GM21423 (cell line): ENCODE measurements around the gene ACSM6.
"Not testable (repeated sequence)": the region's sequence is repeated elsewhere in the genome, so short reads cannot be mapped to it uniquely, and the experiment has no call there.

Experiments used
- ATAC-seq: cut with Tn5 transposase; IDR thresholded peaks from one replicate; pipeline ENCODE4 v1.9.1; 2021; ENCODE audit warnings: mild to moderate bottlenecking, moderate library complexity; ENCODE audit not compliant: unreplicated experiment

ACSM6 gene, protein sequence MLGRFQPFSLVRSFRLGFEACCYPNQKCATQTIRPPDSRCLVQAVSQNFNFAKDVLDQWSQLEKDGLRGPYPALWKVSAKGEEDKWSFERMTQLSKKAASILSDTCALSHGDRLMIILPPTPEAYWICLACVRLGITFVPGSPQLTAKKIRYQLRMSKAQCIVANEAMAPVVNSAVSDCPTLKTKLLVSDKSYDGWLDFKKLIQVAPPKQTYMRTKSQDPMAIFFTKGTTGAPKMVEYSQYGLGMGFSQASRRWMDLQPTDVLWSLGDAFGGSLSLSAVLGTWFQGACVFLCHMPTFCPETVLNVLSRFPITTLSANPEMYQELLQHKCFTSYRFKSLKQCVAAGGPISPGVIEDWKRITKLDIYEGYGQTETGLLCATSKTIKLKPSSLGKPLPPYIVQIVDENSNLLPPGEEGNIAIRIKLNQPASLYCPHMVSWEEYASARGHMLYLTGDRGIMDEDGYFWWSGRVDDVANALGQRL

DNA sequence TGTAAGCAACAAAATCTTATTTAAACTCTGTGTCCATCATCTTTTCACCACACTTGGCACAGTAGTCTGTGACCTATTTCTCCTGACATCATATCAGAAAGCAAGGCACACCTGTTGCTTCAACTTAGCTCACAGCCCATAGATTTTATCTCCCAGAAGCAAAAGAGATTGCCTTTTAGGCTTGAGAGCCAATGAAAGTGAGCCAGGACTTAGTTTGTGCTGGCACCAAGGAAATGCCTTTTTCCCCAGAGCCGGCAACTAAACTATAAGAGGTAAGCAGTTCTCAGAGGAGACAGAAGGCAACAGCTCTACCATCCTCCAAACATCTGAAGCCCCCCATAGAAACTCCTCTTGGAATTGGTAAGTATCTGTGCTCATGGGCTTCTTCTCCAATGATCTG, at the start of gene ACSM6:
TSS of gene ACSM6 (plus strand) at position 295 of the 400 bp plus-strand sequence. CDS start 248 bp downstream, outside the sequence.
- ATAC-seq = no peak

DNA sequence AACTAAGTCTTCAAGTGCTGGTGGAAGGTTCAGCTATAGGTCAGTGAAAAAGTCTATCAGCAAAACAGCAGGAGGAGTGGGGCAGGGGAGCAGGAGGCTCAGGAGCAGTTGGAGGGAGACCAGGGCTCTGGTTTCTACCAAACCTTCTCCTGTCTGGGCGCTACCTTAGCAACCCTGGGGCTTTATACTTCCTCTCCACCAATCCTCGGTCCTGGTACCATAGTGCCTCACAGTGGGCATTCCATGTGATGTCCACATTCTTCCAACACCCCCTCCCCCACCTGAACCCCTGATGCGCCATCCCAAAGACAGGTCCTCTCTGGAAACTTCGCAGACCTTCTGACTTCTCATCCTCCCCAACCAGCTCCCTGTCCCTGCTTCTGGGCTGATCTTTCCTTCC, 25.3 kb upstream of the ACSM6 start:
- no peak for ATAC-seq

- no peak for ATAC-seq
These were observed 24.5 kb upstream of the ACSM6 start for GRCh38 chr10:95169522-95169921.

GRCh38 chr10:95170790-95171189, 23.2 kb upstream of the ACSM6 start:
- ATAC-seq = no peak

GRCh38 chr10:95171336-95171735, 22.7 kb upstream of the ACSM6 start:
- ATAC-seq = no peak

- ATAC-seq = no peak
These were observed 21.2 kb upstream of the ACSM6 start for GRCh38 chr10:95172851-95173250.

DNA sequence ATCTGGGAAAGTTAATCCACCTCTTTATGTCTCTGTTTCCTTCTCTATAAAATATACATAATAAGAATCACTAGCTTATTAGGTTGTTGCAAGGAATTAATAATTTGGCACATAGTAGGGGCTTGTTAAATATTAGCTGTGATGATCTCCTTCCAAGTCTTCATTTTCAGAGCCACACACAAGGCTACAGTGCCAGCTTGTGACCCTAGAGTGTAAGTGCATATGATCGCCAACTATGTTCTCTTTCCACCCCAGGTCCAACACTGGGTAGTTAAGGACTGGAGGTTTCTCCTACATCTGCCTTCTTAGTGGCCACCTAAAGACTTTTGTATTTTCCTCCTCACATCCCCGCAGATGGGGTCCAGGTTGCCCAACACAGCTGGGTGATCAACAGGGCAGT, 17.9 kb upstream of the ACSM6 start:
- ATAC-seq = no peak

- ATAC-seq = no peak
These were observed 16.6 kb upstream of the ACSM6 start for GRCh38 chr10:95177429-95177828.

DNA sequence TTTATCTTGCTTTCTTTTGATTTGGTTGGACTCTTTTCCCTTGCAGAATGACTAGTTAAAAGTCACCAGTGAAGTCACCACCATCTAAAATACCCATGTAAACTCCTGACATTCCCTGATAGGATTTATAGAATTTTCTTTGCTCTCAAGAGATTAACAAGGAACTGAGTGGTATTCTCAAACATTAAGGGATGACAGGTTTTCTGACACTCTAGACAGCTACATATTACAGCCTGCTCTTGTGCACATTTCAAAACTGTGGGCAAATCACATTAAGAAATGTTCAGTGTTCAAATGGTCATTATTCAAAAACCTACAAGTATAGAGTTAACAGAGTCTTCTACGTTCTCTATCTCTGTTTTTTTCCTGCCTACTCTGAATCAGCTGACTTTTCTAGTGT, 15.8 kb upstream of the ACSM6 start:
- ATAC-seq = no peak

GRCh38 chr10:95178797-95179196, 15.2 kb upstream of the ACSM6 start:
- no peak for ATAC-seq

DNA sequence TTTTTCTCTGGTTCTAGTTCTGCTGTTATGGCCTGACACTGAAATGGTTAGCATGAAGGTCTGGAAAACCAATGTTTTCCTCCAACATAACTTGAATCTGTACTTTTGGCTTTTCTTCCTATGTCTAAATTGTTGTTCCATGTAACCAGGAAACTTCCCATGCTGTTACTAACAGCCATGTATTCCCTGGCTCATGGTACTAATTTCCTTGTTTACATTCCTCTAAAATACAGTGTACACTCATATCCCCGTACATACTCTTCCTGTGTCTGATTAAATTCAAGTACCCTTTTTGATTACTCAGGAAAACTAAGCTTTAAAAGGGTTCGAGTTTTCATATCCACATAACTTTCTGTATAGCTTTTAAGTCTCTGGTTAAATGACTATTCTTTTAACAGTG, 12.3 kb upstream of the ACSM6 start:
- ATAC-seq = no peak

DNA sequence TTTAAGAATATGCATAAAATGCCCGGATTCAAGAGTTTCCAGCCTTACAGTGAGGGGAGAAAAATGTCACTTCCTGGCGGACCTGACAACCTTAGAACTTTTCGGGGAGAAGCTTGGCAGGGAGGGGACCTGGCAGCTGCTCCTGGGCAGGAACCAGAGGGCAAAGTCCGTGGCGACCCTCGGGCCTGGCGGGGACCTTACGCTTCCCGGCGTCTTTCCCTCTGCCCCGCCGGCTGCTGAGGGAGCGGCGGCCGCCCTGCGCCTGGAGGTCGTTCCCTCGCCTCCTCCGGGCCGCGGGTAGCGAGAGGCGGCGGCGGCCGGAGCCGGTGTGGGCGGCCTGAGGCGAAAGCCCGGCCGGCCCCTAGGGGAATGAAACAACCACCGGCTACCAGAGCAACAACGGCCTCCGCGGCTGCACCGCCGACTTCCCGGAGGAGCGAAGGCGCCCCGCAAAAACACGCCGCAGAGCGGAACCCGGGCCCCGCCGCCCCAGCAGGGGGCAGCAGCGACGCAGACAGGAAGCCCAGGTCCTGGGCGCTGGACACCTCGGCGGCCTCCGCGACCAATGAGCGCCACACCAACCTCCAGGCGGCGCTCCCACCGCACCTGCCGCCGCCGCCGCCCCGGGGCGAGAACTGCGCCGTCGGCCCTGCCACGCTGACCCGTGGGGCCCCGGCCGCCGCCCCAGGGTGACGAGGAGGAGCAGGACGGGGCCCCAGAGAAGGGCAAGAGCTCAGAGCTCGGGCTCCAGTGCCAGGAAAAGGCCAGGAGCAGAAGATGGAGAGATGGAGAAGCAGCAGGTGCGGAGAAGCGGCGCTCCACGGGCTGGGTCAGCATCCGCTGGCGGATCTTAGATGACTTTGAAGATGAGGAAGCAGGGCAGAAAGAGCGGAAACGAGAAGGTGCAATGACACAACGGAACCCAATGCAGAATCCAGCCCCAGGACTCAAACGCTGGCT, 10.5 kb upstream of the ACSM6 start:
- peak; percentile 99 for ATAC-seq

DNA sequence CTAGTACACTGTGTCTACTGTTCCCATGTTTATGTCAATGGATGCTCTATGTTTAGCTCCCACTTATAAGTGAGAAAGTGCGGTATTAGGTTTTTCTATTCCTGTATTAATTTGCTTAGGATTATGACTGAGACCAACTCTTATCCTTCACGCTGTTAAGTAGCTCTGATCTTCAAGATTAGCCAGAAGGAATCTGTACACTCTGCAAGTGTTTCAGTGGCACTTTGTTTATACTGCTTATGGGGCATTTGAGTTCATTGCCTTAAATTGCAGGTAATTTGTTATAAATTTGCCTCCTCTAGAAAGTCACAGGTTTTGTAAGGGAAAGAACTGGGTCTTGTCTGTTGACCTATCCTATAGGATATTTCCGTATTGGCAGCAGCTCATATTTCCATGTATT, 6.4 kb upstream of the ACSM6 start:
- no peak for ATAC-seq

- no peak for ATAC-seq
These were observed 5.4 kb upstream of the ACSM6 start for GRCh38 chr10:95188593-95188992.

DNA sequence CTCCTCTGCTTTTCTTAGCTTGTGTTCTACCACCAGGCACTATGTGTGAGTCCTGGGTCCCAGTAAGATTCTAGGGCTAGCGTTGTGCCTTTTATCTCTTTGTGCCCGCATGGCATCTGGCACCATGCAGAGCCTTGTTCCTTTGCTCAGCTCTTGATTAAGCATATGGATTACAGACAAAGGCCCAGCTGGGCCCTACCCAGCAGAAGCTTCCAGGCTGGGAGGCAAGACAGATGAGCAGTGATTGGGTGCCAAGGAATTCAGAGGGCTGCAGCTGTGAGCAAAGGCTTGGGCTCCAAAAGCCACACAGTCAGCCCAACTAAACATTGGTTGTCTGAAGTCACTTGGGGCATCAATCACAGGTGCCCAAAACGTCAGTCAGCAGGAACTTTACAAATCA, 2.0 kb downstream of the ACSM6 start:
- ATAC-seq = no peak

GRCh38 chr10:95201736-95202135, 7.7 kb downstream of the ACSM6 start:
- ATAC-seq = no peak

GRCh38 chr10:95202865-95203264, 8.8 kb downstream of the ACSM6 start:
- ATAC-seq = not testable (repeated sequence)

DNA sequence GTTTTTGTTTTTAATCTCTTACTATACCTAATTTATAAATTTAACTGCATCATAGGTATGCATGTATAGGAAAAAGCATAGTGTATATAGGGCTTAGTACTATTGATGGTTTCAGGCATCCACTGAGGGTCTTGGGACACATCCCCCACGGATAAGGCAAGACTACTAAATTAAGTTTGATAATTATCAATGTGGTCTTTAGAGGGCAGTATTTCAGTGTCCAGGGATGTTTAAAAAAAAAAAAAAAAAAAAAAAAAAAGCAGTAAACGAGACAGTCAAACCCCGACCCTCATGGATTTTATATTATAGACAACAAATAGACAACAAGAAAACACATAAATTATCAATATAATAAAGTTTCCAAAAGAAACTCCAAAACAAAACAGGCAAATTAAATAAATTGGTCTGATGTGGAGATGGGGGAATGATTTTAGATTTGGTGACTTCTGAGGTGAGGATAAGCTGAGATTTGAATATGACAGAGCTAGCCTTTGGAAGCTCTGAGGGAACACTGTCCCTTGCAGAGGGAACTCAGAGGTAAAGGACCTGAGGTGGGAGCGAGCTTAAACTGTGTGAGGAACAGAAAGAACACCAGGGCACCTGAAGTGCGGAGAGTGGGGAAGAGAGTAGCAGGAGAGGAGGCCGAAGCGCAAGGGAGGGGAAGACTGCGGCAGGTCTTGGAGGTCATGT, 14.8 kb downstream of the ACSM6 start:
- no peak for ATAC-seq

- no peak for ATAC-seq
These were observed 15.6 kb downstream of the ACSM6 start for GRCh38 chr10:95209509-95210127.

- ATAC-seq = no peak
These were observed 17.7 kb downstream of the ACSM6 start for GRCh38 chr10:95211606-95212279.
